HG02852 (cell line): ENCODE data around the gene HEPH.
"Not testable (repeated sequence)": the region's sequence is repeated elsewhere in the genome, so short reads cannot be mapped to it uniquely, and the experiment has no call there.

Source experiments
- ATAC-seq: cut with Tn5 transposase; IDR thresholded peaks from one replicate; pipeline ENCODE4 v1.9.1; 2021; ENCODE audit warnings: mild to moderate bottlenecking, moderate library complexity; ENCODE audit not compliant: unreplicated experiment

Gene HEPH

GRCh38 chrX:66163849-66164411, at the start of gene HEPH:
TSS of gene HEPH (plus strand) at chrX:66164247. CDS start at chrX:66170571, 6,324 bp downstream.
- ATAC-seq, result peak; percentile 63

GRCh38 chrX:66118722-66119121, 45.3 kb upstream of the HEPH start:
- ATAC-seq, result not testable (repeated sequence)

- ATAC-seq, result not testable (repeated sequence)
Observed at GRCh38 chrX:66121354-66121753, 42.7 kb upstream of the HEPH start.

- no peak for ATAC-seq
Observed at GRCh38 chrX:66126662-66127061, 37.4 kb upstream of the HEPH start.

- no peak for ATAC-seq
Observed at GRCh38 chrX:66130469-66130868, 33.6 kb upstream of the HEPH start.

GRCh38 chrX:66135284-66135683, 28.8 kb upstream of the HEPH start:
- ATAC-seq, result not testable (repeated sequence)

- ATAC-seq, result no peak
Observed at GRCh38 chrX:66142351-66142750, 21.7 kb upstream of the HEPH start.

- ATAC-seq, result no peak
Observed at GRCh38 chrX:66144258-66144657, 19.8 kb upstream of the HEPH start.

GRCh38 chrX:66149519-66149918, 14.5 kb upstream of the HEPH start:
- no peak for ATAC-seq

- no peak for ATAC-seq
Observed at GRCh38 chrX:66150163-66150562, 13.9 kb upstream of the HEPH start.

GRCh38 chrX:66162331-66162822, 1.7 kb upstream of the HEPH start:
- peak; percentile 59 for ATAC-seq

- no peak for ATAC-seq
Observed at GRCh38 chrX:66163447-66163846, 600 bp upstream of the HEPH start.

- no peak for ATAC-seq
Observed at GRCh38 chrX:66164470-66164869, 423 bp downstream of the HEPH start.

GRCh38 chrX:66164931-66165330, 884 bp downstream of the HEPH start:
- no peak for ATAC-seq

GRCh38 chrX:66166671-66167070, 2.6 kb downstream of the HEPH start:
- no peak for ATAC-seq

GRCh38 chrX:66167431-66167830, 3.4 kb downstream of the HEPH start:
- no peak for ATAC-seq

- ATAC-seq, result no peak
Observed at GRCh38 chrX:66176134-66176533, 12.1 kb downstream of the HEPH start.

GRCh38 chrX:66191563-66191962, 27.5 kb downstream of the HEPH start:
- no peak for ATAC-seq

- no peak for ATAC-seq
Observed at GRCh38 chrX:66193821-66194220, 29.8 kb downstream of the HEPH start.

GRCh38 chrX:66200050-66200664, 36.1 kb downstream of the HEPH start:
- peak; percentile 58 for ATAC-seq

GRCh38 chrX:66200855-66201795, 37.1 kb downstream of the HEPH start:
- peak; percentile 38 for ATAC-seq

- ATAC-seq, result peak; percentile 60
Observed at GRCh38 chrX:66203114-66203513, 39.1 kb downstream of the HEPH start.
